Karpas-422 (cell line): ENCODE results near the gene CCL14. TPM values are rescaled to one million over a fixed set of nuclear protein-coding genes. Genes with fewer than 3 reads are reported as not detected.

Experiments used
- DNase-seq: peaks from one replicate; pipeline ENCODE4 v3.0.0-alpha.2; 2015
- H2AFZ ChIP-seq: fragments of 200-600 bp; sonication (generic); 2 replicates; pipeline ENCODE4 v1.6.1; 2014; ENCODE audit warnings: antibody characterized with exemption, low read length, mixed read lengths
- H3K27ac ChIP-seq: fragments of 200-600 bp; sonication (generic); 2 replicates; pipeline ENCODE4 v1.5.1; 2014; ENCODE audit warnings: mild to moderate bottlenecking, low read length, moderate library complexity
- H3K27me3 ChIP-seq: fragments of 200-600 bp; sonication (generic); 2 replicates; pipeline ENCODE4 v1.6.1; 2014; ENCODE audit warnings: low read length, mixed read lengths
- H3K36me3 ChIP-seq: fragments of 200-600 bp; sonication (generic); 2 replicates; pipeline ENCODE4 v1.6.1; 2014; ENCODE audit warnings: low read length, mixed read lengths; ENCODE audit not compliant: insufficient read depth
- H3K4me1 ChIP-seq: fragments of 200-600 bp; sonication (generic); 2 replicates; pipeline ENCODE4 v1.6.1; 2014; ENCODE audit warnings: mild to moderate bottlenecking, low read length, mixed read lengths
- H3K4me2 ChIP-seq: fragments of 200-600 bp; sonication (generic); 2 replicates; pipeline ENCODE4 v1.6.1; 2014; ENCODE audit warnings: low read length, low read depth, mild to moderate bottlenecking; ENCODE audit not compliant: poor library complexity, severe bottlenecking
- H3K4me3 ChIP-seq: fragments of 200-600 bp; sonication (generic); 2 replicates; pipeline ENCODE4 v1.5.1; 2014; ENCODE audit warnings: mild to moderate bottlenecking, antibody characterized with exemption, low read length, mixed read lengths
- H3K79me2 ChIP-seq: fragments of 200-600 bp; sonication (generic); 2 replicates; pipeline ENCODE4 v1.6.1; 2014; ENCODE audit warnings: mild to moderate bottlenecking, low read length, mixed read lengths
- H3K9ac ChIP-seq: fragments of 200-600 bp; sonication (generic); 2 replicates; pipeline ENCODE4 v1.6.0; 2014; ENCODE audit warnings: low read length
- H3K9me2 ChIP-seq: fragments of 200-600 bp; sonication (generic), shearing (Covaris generic); replicated peaks from 2 replicates; pipeline ENCODE4 v1.6.0; 2014; ENCODE audit warnings: mild to moderate bottlenecking, low read length, moderate library complexity; ENCODE audit not compliant: insufficient read depth
- H3K9me3 ChIP-seq: fragments of 300-700, 200-600 bp; sonication (generic); 2 replicates; pipeline ENCODE4 v1.6.1; 2014; ENCODE audit warnings: low read length, mixed read lengths
- H4K20me1 ChIP-seq: fragments of 200-600 bp; sonication (generic); 2 replicates; pipeline ENCODE4 v1.6.1; 2014; ENCODE audit warnings: mild to moderate bottlenecking, antibody characterized with exemption, low read length, low read depth; ENCODE audit not compliant: insufficient read depth
- total RNA-seq: library from RNA; depleted of rRNA; stranded (reverse); fragments of >200 nt; shearing (Covaris generic); gene quantifications from 2 replicates; pipeline ENCODE4 v1.2.3, GENCODE V29; 2014; ENCODE audit warnings: low replicate concordance

CCL14 gene
- total RNA-seq, 1 experiment from 2014 or later: not detected

DNA sequence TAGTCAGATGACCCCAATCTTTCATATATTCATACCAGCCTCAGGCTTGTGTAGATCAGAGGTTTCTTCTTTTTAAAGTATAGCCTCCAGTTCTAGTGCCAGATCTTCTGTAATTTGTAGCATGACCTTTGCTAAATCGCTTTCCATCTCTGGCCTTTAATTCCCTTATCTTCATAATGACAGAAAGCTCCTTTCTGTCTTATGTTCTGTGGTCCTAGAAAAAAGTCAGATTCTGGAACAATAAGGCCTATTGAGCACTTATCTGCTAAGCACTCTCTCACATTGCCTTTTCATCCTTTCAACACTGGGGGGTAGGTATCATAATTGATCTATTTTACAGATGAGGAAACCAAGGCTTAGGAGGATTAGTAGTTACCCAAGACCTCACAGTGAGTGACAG is 14.5 kb downstream of the CCL14 start:
- no peaks in the 10 kb centered on the region for H3K36me3 ChIP-seq
- H3K4me3 ChIP-seq: no peak overlapping the region
- DNase-seq: no peak
- no peak overlapping the region for H2AFZ ChIP-seq
- H4K20me1 ChIP-seq: peaks cover 4% of the 10 kb centered on the region; the same call in 1 of the 2 replicates
- H3K4me1 ChIP-seq: no peaks in the 10 kb centered on the region
- no peaks in the 10 kb centered on the region for H3K9me3 ChIP-seq
- no peaks in the 10 kb centered on the region for H3K79me2 ChIP-seq
- no peak overlapping the region for H3K27ac ChIP-seq
- H3K9me2 ChIP-seq: no peaks in the 10 kb centered on the region
- H3K4me2 ChIP-seq: no peak overlapping the region
- H3K9ac ChIP-seq: no peak overlapping the region
- no peaks in the 10 kb centered on the region for H3K27me3 ChIP-seq

DNA sequence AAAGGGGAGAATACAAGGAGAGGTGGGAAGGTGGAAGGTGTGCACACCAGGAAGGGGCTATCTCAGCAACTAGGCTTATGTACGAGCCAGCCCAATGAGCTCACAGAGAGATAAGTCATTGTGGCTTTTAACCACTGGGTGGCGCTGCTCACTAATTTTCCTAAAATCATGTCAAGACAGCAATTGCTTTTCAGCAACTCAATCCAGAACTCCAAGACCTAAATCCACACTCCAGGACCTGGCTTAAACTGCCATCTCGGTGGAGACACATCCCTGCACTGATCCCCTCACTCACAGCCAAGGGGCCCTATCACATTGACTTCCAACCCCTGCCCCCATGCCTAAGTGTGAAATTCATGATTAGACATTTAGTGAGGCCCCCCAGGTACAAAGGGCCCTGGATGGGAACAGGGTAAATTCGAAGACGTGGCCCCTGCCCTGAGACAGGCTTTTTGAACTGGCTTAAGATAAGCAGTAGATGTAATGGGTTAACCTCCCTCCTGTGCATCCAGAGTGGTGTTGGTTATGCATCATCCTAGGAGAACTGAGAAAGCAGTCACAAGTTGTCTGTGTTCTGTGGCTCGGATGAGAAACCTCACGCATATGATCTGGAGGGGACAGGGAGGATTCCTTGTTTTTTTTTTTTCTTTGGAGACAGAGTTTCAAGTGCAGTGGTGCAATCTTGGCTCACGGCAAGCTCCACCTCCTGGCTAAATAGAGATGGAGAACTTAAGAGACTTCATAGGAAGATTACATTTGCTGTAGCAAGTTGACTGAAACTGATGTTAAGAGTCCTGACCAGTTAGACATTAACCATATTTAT is 16.8 kb downstream of the CCL14 start:
- H3K27ac ChIP-seq: no peak overlapping the region
- peaks cover 4% of the 10 kb centered on the region; the same call in 1 of the 2 replicates for H4K20me1 ChIP-seq
- H3K4me3 ChIP-seq: no peak overlapping the region
- no peaks in the 10 kb centered on the region for H3K4me1 ChIP-seq
- H3K4me2 ChIP-seq: no peak overlapping the region
- H3K9me3 ChIP-seq: no peaks in the 10 kb centered on the region
- H3K9ac ChIP-seq: no peak overlapping the region
- H3K9me2 ChIP-seq: no peaks in the 10 kb centered on the region
- DNase-seq: peak; percentile 90
- H2AFZ ChIP-seq: no peak overlapping the region
- no peaks in the 10 kb centered on the region for H3K36me3 ChIP-seq
- H3K79me2 ChIP-seq: no peaks in the 10 kb centered on the region
- H3K27me3 ChIP-seq: no peaks in the 10 kb centered on the region

DNA sequence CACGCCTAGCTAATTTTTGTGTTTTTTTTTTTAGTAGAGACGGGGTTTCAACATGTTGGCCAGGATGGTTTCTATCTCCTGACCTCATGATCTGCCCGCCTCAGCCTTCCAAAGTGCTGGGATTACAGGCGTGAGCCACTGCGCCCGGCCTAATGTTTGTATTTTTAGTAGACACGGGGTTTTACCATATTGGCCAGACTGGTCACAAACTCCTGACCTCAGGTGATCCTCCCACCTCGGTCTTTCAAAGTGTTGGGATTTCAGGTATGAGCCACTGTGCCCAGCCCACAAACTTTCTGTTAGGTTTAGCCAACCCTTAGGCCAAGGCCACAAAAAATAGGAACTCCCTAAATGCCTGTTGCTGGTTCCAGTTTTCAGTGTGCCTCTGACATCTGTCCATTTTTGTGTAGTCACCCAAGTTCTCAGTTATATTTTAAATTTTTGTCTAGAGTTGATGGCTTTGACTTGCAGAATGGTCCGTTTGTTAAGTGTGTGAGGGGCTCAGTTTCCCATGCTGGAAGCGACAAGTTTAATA is 17.9 kb downstream of the CCL14 start:
- no peak overlapping the region for H2AFZ ChIP-seq
- no peaks in the 10 kb centered on the region for H3K4me1 ChIP-seq
- no peak overlapping the region for H3K4me3 ChIP-seq
- no peaks in the 10 kb centered on the region for H3K27me3 ChIP-seq
- no peaks in the 10 kb centered on the region for H3K9me3 ChIP-seq
- H3K36me3 ChIP-seq: no peaks in the 10 kb centered on the region
- no peak for DNase-seq
- no peaks in the 10 kb centered on the region for H3K9me2 ChIP-seq
- no peaks in the 10 kb centered on the region for H3K79me2 ChIP-seq
- no peak overlapping the region for H3K4me2 ChIP-seq
- H3K27ac ChIP-seq: no peak overlapping the region
- peaks cover 4% of the 10 kb centered on the region; the same call in 1 of the 2 replicates for H4K20me1 ChIP-seq
- no peak overlapping the region for H3K9ac ChIP-seq

DNA sequence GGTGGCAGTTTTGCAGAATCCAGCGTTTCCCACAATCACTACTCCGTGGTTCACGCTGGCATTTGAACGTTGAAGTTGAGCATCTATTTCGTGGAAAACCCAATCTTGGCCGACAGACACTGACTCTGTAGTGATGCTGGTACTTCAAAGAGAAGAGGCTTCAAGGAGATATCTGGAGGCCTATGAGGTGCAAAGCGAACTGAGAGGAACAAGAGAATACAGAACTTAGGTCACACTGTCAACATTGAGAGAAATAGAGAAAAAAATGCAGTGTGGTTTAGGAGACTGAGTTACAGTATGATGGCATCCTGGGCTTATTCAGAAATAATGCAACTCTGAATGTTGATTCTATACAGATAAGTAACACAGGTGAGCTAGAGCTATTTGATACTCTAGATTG is 21.3 kb downstream of the CCL14 start:
- no peak overlapping the region for H3K4me2 ChIP-seq
- H3K9me2 ChIP-seq: no peaks in the 10 kb centered on the region
- H3K36me3 ChIP-seq: no peaks in the 10 kb centered on the region
- H4K20me1 ChIP-seq: peaks cover 4% of the 10 kb centered on the region; the same call in 1 of the 2 replicates
- no peak overlapping the region for H2AFZ ChIP-seq
- no peaks in the 10 kb centered on the region for H3K9me3 ChIP-seq
- no peak overlapping the region for H3K9ac ChIP-seq
- H3K27ac ChIP-seq: no peak overlapping the region
- no peaks in the 10 kb centered on the region for H3K27me3 ChIP-seq
- no peak overlapping the region for H3K4me3 ChIP-seq
- H3K79me2 ChIP-seq: no peaks in the 10 kb centered on the region
- no peaks in the 10 kb centered on the region; the same call in 1 of the 2 replicates for H3K4me1 ChIP-seq
- no peak for DNase-seq

DNA sequence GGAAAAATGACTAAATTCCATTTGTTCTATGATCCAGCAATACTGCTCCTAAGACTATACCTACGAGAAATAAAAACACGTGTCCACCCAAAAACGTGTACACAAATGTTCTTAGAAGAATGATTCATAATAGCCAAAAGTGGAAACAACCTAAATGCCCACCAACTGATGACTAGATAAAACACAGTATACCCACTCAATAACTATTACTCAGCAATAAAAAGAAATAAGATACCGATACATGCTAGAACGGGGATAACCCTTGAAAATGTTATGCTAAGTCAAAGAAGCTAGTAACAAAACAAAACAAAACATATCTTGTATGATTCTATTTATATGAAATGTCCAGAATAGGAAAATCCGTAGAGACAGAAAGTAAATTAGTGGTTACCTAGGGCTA is 22.9 kb downstream of the CCL14 start:
- Histone ChIP-seq H3K36me3 (no peaks in the 10 kb centered on the region), H3K9ac (no peak overlapping the region), H3K27ac (no peak overlapping the region), H4K20me1 (no peaks in the 10 kb centered on the region), H3K4me1 (no peaks in the 10 kb centered on the region; the same call in 1 of the 2 replicates), H3K27me3 (no peaks in the 10 kb centered on the region), H3K79me2 (no peaks in the 10 kb centered on the region), H2AFZ (no peak overlapping the region), H3K9me2 (no peaks in the 10 kb centered on the region), H3K9me3 (no peaks in the 10 kb centered on the region), H3K4me2 (no peak overlapping the region), H3K4me3 (no peak overlapping the region)
- DNase-seq: no peak

DNA sequence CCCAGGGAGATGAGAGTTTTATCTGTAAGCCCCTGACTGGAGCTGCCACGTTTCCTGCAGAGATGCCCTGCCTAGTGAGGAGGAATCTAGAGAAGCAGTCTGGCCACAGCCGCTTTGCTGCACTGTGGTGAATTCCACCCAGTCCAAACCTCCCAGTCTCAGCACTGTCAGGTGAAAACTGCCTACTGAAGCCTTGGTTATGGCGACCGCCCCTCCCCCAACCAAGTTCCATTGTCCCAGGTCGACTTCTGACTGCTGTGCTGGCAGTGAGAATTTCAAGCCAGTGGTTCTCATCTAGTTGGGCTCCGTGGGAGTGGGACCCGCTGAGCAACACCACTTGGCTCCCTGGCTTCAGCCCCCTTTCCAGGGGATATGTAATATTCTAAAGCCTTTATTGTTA is 32.8 kb downstream of the CCL14 start:
- H2AFZ ChIP-seq: no peak overlapping the region
- H3K27me3 ChIP-seq: no peaks in the 10 kb centered on the region
- H3K9ac ChIP-seq: no peak overlapping the region
- H3K9me2 ChIP-seq: no peaks in the 10 kb centered on the region
- H3K79me2 ChIP-seq: no peaks in the 10 kb centered on the region
- H3K27ac ChIP-seq: no peak overlapping the region
- H3K36me3 ChIP-seq: no peaks in the 10 kb centered on the region
- H4K20me1 ChIP-seq: no peaks in the 10 kb centered on the region
- no peak overlapping the region for H3K4me2 ChIP-seq
- peaks cover 7% of the 10 kb centered on the region for H3K4me1 ChIP-seq
- H3K4me3 ChIP-seq: no peak overlapping the region
- DNase-seq: no peak
- no peaks in the 10 kb centered on the region for H3K9me3 ChIP-seq

DNA sequence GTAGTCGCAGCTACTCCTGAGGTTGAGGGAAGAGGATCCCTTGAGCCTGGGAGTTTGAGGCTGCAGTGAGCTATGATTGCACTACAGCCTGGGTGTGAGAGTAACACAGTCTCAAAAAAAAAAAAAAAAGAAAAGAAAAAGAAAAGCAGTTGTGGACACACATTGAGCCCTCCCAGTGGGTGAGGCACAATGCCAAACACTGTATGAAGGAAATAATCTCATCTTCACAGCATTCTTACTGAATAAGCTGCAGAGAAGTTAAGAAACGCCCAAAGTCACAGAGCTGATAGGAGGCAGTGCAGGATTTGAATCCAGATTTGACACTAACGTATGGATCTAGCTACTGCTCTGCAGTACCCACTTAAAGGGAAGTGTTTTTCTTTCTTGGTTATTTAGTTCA is 37.1 kb downstream of the CCL14 start:
- Histone ChIP-seq H3K9me3 (no peaks in the 10 kb centered on the region), H3K4me1 (no peaks in the 10 kb centered on the region), H3K9ac (no peak overlapping the region), H2AFZ (no peak overlapping the region), H3K9me2 (no peaks in the 10 kb centered on the region), H3K27ac (no peak overlapping the region), H4K20me1 (no peaks in the 10 kb centered on the region), H3K36me3 (no peaks in the 10 kb centered on the region), H3K79me2 (no peaks in the 10 kb centered on the region), H3K27me3 (no peaks in the 10 kb centered on the region), H3K4me3 (no peak overlapping the region), H3K4me2 (no peak overlapping the region)
- DNase-seq: no peak

DNA sequence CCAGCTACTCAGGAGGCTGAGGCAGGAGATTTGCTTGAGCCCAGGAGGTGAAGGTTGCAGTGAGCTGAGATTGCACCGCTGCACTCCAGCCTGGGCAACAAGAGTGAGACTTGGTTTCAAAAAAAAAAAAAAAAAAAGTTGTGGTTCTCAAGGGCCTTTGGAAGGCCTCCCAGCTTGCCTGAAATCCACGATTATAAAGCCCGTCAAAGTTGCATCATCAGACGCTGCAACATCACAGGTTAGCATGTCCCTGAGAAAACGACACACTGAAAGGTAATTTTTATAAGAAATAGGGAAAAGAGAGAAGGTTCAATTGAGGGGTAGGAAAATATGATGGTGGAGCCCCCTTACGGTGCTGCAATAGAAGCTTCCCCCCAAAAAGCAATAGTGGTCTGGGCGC is 38.4 kb downstream of the CCL14 start:
- Histone ChIP-seq H3K27ac (no peak overlapping the region), H3K4me3 (no peak overlapping the region), H3K27me3 (no peaks in the 10 kb centered on the region), H3K4me2 (no peak overlapping the region), H2AFZ (no peak overlapping the region), H3K9me3 (no peaks in the 10 kb centered on the region), H3K36me3 (no peaks in the 10 kb centered on the region), H4K20me1 (no peaks in the 10 kb centered on the region), H3K9me2 (no peaks in the 10 kb centered on the region), H3K4me1 (no peaks in the 10 kb centered on the region), H3K9ac (no peak overlapping the region), H3K79me2 (no peaks in the 10 kb centered on the region)
- DNase-seq: no peak
